GM18519 (cell line): Measurements from ENCODE around the gene CXorf58.

Source experiments
- ATAC-seq: cut with Tn5 transposase; IDR thresholded peaks from one replicate; pipeline ENCODE4 v1.9.1; 2021; ENCODE audit warnings: mild to moderate bottlenecking, moderate library complexity; ENCODE audit not compliant: unreplicated experiment, low FRiP score

Gene CXorf58

DNA sequence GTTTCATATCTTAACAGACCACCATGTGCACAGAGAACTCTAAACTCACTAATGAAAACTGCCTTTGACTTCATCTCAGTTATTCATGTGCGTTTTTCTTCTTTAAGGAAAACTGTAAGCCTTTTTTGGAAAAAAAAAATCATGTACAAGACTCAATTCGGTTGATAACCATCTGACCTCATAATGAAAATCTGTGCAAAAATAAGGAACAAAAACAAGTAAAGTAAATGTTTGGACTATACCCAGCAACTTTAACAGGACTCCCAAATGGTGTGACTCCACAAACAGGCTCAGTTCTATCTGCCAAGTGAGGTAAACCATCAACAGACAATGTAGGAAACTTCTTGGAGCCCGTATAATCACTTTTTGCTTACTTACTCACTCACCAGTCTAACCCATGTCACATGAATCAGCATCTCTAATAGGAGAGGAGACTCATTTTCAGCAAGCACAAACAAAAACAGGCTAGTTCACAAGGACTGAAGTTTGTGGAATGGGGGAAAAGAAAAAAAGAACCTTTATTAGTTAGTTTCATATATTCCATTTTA lies 9.3 kb upstream of the CXorf58 start:
- no peak for ATAC-seq

DNA sequence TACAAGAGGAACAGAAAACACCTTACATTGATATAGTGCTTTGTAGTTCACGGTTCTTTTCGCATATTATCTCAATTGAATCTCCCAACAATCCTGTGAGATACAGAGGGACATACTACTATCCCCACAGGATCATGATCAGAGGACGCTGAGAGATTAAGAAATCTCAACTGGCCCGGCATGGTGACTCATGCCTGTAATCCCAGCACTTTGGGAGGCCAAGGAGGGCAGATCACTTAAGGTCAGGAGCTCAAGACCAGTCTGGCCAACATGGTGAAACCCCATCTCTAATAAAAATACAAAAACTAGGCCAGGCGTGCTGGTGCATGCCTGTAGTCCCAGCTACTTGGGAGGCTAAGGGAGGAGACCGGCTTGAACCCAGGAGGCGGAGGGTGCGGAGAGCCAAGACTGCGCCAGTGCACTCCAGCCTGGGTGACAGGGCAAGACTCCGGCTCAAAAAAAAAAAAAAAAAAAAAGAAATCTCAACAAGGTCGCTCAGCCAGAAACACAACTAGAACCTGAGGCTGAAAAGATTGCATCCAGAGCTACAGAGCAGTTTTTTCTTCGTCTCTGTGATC lies 7.5 kb upstream of the CXorf58 start:
- ATAC-seq = no peak

DNA sequence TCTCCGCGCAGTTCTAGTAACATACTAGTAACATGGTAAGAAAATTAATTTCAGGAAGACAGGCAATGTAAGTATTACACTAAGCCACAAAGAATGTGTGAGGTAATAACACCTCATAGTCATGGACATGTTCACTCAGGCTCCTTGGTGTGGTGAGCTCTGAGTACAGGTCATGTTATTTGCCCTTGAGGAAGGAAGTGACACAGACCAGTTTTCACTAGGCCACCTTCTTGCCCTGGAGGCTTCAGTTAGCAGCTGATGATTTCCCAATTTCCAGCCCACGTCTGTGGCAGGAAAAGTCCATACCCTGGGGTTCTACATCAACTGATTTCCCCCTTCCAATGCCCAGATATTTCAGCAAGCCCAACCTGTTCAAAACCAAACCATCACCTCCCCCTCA lies 6.7 kb upstream of the CXorf58 start:
- no peak for ATAC-seq

DNA sequence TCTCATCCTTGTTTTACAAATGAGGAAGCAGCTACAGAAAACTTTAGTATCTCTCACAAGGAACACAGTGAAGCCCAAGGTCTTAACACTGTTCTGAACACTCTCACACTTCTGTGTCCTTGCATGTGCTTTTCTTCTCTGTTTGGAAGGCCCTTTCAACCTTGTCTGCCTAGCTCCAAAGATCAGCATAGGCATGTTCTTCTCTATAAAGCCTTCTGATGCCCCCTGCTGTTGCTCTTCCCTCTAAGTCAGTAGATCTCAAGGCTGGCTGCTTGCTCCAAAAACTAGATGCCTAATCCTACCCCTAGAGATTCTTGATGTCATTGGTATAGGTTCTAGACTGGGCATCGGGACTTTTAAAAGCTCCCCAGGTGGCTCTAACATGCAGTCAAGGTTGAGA lies 6.0 kb upstream of the CXorf58 start:
- ATAC-seq = peak; percentile 43

- ATAC-seq = no peak
Observed at GRCh38 chrX:23902419-23902818, 5.4 kb upstream of the CXorf58 start.

GRCh38 chrX:23904096-23904495 lies 3.7 kb upstream of the CXorf58 start:
- no peak for ATAC-seq

DNA sequence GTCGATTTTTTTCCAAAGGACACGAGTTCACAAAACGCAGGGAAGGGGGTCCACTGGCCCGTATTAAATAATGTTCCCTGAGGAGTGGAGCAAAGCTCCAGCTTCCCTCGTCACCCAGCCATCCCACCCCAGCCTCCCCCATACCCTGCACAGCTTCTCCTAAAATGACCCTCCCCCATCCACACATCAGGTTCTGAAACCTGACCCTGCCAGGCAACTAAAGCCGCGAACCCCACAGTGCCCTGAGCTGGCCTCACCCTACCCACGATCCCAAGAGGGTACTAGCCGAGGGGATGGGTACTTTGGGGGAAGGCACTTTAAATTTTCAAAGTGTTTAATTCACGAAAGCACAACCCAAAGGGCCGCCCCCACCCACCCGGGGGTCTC lies 702 bp upstream of the CXorf58 start:
- ATAC-seq = no peak

- ATAC-seq = no peak
Observed at GRCh38 chrX:23908219-23909004, 606 bp downstream of the CXorf58 start.

- ATAC-seq = no peak
Observed at GRCh38 chrX:23911126-23911835, 3.5 kb downstream of the CXorf58 start.

DNA sequence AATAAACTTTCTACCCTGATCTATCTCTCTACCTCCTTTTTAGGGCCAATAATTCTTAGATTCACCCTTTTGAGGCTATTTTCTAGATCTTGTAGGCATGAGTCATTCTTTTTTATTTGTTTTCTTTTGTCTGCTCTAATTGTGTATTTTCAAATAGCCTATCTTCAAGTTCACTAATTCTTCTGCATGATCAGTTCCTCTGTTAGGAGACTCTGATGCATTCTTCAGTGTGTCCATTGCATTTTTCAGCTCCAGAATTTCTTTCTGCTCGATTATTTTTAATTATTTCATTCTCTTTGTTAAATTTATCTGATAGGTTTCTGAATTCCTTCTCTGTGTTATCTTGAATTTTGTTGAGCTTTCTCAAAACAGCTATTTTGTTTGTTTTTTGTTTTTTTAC lies 11.3 kb downstream of the CXorf58 start:
- no peak for ATAC-seq

GRCh38 chrX:23919706-23920320 lies 12.0 kb downstream of the CXorf58 start:
- no peak for ATAC-seq

GRCh38 chrX:23926015-23926414 lies 18.2 kb downstream of the CXorf58 start:
- ATAC-seq = no peak

DNA sequence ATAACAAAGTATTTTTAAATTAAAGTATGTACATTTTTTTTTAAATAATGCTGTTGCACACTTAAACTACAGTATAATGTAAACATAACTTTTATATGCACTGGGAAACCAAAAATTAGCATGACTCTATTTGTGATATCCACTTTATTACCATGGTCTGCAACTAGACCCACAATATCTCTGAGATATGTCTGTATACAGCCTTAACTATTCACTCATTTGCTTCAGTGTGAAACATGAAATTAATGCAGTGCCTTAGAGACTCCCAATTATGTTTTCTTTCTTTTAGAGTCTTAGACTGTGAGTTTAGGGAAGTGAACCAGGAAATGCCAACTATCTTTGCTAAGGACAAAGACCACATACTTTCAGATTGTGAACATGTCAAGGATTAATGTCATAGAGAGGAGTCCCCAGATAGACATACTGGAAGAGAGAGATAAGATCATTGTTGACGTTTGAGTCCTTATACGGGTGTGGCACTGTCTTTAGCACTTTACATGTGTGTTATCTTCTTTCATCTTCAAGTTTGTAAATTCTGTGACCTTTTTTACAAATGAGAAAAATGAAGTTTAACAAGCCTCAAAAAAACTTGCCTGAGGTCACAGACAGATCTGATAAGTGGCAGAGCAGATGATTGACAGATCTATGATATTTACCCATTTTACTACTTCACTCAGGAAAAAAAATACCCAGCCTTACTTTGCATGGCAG lies 23.2 kb downstream of the CXorf58 start:
- no peak for ATAC-seq

GRCh38 chrX:23932046-23932445 lies 24.2 kb downstream of the CXorf58 start:
- ATAC-seq = no peak

DNA sequence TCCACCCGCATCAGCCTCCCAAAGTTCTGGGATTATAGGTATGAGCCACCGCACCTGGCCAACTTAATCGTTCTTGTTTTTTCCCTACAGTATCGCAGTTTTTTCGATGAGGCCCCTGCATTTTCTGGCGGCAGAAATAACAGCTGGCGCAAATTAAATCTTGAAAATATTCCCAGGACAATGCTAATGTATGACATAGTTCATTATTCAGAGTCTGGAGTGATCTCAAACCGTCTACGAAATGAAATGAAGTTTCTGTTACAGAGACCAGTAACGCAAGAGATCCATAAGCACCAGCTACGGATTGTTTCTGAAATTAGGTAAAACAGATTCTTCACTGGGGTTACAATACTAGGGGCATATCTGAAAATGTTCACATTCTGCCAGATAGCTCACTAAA lies 27.3 kb downstream of the CXorf58 start:
- ATAC-seq = no peak

DNA sequence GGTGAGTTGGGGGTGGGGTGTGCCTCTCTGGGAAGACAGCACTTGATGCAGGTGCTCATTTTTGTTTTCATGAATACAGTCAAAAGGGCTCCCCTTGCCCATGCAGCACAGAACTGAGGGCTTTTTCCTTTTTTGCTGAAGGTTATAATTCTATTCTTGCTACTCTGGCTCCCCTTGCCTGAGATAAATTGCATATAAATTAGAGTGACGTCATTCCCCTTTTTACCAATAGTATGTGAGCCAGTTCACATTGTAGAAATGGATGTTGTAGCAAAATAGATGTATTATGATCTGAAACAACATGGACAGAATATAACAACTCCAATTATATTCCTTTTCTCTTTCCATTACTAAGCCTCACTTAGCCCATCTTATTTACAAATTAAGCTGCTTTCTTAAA lies 28.4 kb downstream of the CXorf58 start:
- no peak for ATAC-seq

DNA sequence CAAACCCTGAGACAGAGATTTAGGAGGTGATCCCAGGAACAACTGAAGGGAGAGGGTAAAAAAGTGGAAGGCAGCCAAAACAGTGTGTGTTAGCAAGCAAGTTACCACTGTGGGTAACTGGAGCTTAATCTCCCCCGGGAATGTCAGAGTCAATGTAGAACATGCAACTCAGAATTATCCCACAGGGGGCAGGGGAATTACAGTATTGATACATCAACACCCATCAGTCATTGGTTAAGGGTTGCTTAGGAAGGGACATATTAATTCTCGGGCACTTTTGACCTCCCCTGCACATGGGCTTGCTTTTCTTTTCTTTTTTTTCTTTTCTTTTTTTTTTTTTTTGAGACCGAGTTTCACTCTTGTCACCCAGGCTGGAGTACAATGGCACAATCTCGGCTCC lies 29.3 kb downstream of the CXorf58 start:
- no peak for ATAC-seq

DNA sequence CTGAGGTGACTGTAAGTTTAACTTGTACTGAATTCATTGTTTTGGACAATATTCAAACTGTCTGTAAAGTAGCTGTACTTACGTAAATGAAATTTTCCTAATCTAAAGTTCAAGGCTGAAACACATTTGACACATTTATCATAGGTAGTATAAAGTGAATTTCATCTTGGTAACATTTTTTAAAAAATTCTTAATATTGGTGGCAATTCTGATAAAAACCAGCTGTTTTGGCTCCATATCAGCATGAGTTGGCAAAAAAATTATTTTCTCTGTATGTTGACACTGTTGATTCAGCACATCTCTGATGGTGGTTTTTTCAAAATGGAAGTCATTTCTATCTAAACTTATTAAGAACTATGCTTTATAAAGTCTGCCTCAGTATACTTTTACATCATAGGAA lies 30.9 kb downstream of the CXorf58 start:
- ATAC-seq = no peak

DNA sequence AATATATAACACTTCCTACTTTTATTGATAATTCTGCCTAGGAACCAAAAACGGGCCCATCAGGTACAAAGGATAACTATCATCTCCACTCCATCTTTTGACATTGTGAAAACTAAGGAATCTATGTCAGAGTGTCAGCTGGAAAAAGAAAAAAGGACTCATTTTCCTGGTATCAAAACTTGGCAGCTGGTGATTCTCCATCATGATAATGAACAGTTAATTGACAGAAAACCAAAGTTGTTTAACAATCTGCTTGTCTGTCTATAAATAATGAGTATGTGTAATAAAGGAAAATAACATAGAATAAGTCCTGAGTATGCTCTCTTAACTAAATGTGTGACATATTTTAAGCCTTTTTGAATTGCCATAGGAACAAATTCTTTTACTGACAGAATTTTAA lies 31.4 kb downstream of the CXorf58 start:
- ATAC-seq = no peak

DNA sequence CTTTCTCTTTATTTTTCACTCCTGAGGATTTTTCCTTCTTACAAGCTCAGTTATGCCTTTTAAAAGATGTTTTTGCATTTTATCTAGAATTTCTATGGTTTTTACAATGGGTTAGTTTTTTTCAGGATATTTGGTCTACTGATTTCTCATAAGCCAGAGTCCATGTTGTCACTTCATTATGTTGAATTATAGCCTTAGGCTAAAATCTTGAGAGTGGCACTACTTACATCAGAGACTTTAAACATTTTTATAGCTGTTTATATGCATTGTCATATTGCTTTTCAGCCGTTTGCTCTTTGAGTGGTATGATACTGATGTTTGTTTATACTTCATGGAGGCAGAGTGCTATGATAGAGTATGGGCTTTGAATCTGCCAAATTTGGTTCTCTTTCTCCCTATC lies 36.4 kb downstream of the CXorf58 start:
- ATAC-seq = no peak
